HG03025 (cell line): ENCODE data around the gene IGF1R.

Experiments used
- ATAC-seq: cut with Tn5 transposase; IDR thresholded peaks from one replicate; pipeline ENCODE4 v1.9.1; 2021; ENCODE audit warnings: mild to moderate bottlenecking, moderate library complexity; ENCODE audit not compliant: unreplicated experiment, low FRiP score

The IGF1R gene

DNA sequence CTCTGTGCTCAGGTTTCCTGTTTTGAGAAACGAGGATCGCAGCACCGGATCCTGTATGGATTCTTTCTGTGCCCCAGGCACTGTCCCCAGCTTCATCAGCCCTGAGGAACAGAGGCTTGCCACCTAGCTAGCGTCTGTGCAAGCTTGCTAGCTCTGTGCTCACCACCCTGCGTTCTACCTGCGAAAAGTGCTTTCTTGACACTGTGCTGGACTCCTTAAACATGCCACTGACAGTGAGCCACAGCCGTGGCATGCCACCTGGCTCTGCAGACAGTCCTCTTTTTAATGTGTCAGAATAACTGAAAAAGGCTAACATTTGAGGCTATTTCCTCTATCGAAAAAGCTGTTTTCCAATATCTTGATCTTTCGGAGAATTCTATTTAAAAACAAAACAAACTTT lies 357.8 kb downstream of the IGF1R start:
- ATAC-seq: no peak

DNA sequence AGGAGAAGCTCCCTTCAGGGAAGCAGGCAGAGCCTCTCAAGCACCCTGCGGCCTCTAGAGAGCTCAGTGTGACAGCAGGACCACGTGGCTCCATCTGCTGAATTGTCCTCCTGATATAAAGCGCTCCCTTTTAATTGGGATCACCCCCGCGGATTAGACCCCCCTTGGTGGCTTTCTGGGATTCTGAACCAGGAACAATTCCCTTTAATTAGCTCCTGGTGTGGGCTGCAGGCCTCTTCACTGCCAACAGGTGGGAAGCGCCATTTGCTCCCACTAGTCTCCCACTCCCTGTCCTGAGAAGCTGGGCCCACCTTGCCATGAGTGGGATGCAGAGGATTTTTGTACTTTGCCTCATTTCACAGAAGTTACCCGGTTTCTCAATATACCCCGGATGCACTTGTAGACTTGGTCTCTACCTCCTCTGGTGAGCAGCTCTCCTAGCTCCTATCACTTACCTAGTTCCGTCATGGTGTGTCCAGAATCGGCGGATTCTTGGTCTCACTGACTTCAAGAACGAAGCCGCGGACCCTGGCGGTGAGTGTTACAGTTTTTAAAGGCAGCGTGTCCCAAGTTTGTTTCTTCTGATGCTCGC lies 358.7 kb downstream of the IGF1R start:
- no peak for ATAC-seq

DNA sequence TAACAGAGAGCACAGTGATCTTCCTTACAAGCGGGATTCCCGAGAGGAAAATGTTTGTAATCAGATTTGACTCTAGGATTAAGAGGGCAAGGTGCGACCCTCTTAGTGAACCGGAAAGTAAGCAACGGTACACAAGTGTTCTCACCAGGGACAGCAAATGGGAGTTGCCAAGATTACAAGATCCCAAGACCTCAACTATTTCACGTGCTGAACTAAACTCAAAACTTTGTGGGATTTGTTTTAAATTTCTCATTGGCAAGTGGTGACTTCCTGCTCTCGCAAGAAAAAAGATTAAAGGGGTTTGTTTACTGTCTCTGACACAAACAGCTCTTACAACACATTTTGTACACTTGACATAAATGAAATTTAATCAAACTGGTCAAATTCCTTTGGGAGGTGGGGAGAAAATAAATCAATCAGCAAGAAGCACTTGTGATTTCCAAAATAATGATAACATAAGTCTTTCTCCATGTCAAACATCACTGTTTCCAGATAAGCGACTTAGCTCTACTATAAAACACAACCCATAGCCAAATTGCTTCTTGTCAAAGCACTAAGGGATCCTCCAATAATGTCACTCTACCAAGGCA lies 361.5 kb downstream of the IGF1R start:
- no peak for ATAC-seq

DNA sequence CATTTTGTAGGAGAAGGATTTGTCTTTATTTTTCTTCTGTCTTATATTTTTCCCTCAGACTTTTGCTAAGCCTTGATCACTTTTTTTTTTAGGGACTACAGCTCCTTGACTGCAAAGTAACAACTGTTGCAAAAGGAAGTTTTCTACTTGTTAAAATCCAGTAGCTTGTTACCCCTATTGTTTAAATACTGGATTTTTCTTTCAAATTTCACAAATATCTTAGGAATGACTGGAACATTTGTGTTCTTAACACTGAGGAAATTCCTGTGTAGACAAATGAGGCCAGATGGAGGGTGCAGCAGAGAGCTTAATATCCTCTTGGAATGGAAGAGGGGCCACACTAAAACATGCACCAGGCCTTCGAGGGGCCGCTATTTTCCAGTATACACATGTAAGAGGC lies 362.4 kb downstream of the IGF1R start:
- ATAC-seq: no peak
